ENCODE data around the gene ZNF804B.

- TF ChIP-seq POLR2A (IDR thresholded peaks at IDR 0.05) (no peak), CTCF (IDR thresholded peaks at IDR 0.05) (no peak)
These were observed 553.1 kb downstream of the ZNF804B start for GRCh38 chr7:89312551-89312950.

Measured in adrenal gland (tissue), 5 donors.